GM18858 (cell line): Measurements from ENCODE around the gene TIPIN.
"Not testable (repeated sequence)": the region's sequence is repeated elsewhere in the genome, so short reads cannot be mapped to it uniquely, and the experiment has no call there.

Experiments
- ATAC-seq: cut with Tn5 transposase; IDR thresholded peaks from one replicate; pipeline ENCODE4 v1.9.1; 2021; ENCODE audit not compliant: unreplicated experiment

The TIPIN gene

GRCh38 chr15:66304425-66304824, 52.1 kb downstream of the TIPIN start:
- not testable (repeated sequence) for ATAC-seq

GRCh38 chr15:66302489-66303278, 53.8 kb downstream of the TIPIN start:
- no peak for ATAC-seq

GRCh38 chr15:66298803-66299251, 57.7 kb downstream of the TIPIN start:
- no peak for ATAC-seq

- ATAC-seq: no peak
These were observed 60.3 kb downstream of the TIPIN start for GRCh38 chr15:66296186-66296585.

- no peak for ATAC-seq
These were observed 61.6 kb downstream of the TIPIN start for GRCh38 chr15:66294932-66295235.

- ATAC-seq: no peak
These were observed 62.1 kb downstream of the TIPIN start for GRCh38 chr15:66294157-66294931.

GRCh38 chr15:66293419-66294156, 62.9 kb downstream of the TIPIN start, which contains the start of gene DIS3L:
Gene DIS3L, plus strand, starts transcription at chr15:66293568. Its CDS starts 29 bp downstream, at chr15:66293597.
- peak; percentile 48 for ATAC-seq

GRCh38 chr15:66292571-66293418, 63.7 kb downstream of the TIPIN start:
- no peak for ATAC-seq

- ATAC-seq: no peak
These were observed 64.5 kb downstream of the TIPIN start for GRCh38 chr15:66291816-66292570.

- ATAC-seq: no peak
These were observed 66.0 kb downstream of the TIPIN start for GRCh38 chr15:66290518-66290917.

- ATAC-seq: no peak
These were observed 66.5 kb downstream of the TIPIN start for GRCh38 chr15:66290007-66290406.

- ATAC-seq: no peak
These were observed 67.8 kb downstream of the TIPIN start for GRCh38 chr15:66288551-66289185.

- no peak for ATAC-seq
These were observed 68.4 kb downstream of the TIPIN start for GRCh38 chr15:66288093-66288492.

- no peak for ATAC-seq
These were observed 68.9 kb downstream of the TIPIN start for GRCh38 chr15:66287461-66288057.
